Forelimb muscle (tissue), 1 donor: ENCODE data around the gene BCAT1. TPM values are rescaled to one million over a fixed set of nuclear protein-coding genes. Genes with fewer than 3 reads are reported as not detected.

Experiments
- DNase-seq: peaks from one replicate; pipeline ENCODE4 v3.0.0-alpha.2; 2013; ENCODE audit warnings: low read depth
- polyA plus RNA-seq: library from polyadenylated mRNA; unstranded; fragments of 120-200 nt; gene quantifications from one replicate; pipeline ENCODE4 v1.2.1, GENCODE V29; 2013; ENCODE audit not compliant: insufficient read length

The BCAT1 gene
- polyA plus RNA-seq: 51.0 TPM

- no peak for DNase-seq
These were observed at the start of gene BCAT1 for GRCh38 chr12:24948757-24949722. Gene BCAT1 (minus strand): TSS chr12:24949101. CDS start chr12:24948932, 169 bp downstream.

- DNase-seq: no peak
These were observed 49.2 kb upstream of the BCAT1 start for GRCh38 chr12:24997970-24998582.

GRCh38 chr12:24997496-24997895 lies 48.6 kb upstream of the BCAT1 start:
- DNase-seq: no peak

DNA sequence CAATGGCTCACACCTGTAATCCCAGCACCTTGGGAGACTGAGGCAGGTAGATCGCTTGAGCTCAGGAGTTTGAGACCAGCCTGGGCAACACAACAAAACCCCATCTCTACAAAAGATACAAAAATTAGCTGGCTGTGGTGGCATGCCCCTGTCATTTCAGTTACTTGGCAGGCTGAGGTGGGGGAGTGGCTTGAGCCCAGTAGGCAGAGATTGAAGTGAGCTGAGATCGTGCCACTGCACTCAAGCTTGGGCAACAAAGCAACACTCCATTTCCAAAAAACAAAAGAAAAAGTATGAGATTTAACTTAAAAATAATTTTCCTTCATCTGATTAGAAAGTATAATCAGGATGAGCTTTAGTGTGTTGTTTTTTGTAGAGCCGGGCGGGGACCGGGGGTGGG lies 47.9 kb upstream of the BCAT1 start:
- DNase-seq: no peak

DNA sequence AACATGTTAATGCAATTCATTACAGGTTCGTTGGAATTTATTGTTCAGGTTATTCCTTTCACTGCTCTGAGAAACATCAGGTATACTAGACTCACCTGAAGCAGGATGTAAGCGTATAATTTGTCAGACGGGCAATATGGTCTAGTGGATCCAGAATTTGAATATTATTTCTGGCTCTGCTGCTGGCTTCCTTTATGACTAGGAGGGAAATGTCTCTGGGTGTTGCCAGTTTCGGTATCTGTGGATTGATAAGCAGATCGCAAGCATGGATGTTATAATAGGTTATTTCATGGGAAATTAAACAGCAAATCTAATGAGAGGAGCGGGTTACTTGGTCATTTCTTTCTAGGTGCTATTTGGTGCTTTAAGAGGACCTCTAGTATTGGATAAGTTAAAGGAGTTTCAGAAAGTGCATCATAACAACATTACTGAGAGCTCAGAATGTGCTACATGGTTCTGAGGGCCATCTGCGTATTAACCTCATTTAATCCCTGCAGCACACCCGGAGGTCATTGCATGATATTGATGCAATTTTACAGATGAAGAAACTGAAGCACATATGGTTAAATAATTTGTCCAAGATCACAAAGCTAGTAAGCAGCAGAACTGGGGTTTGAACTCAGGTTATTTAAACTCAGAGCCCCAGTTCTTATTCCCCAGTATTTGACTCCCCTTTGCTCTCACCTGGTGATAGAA lies 47.3 kb upstream of the BCAT1 start:
- DNase-seq: no peak

DNA sequence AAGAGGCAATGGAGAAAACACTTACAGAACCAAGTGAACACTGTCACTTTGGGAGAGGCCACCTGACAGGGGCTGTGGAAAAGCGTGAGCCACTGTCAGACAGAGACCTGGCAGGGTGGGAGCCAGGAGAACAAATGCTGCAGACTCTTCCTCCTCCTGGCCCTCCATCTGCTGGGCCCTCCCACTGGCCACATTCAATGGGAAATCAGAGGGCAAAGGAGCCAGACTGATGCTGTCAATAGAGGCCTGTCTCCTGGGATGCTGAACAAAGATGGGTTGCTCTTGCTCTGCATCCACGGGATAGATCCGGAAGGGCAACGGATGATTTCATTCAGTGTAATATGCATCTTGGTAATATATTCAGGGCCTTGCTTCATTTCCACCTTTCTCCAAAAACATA lies 44.9 kb upstream of the BCAT1 start:
- no peak for DNase-seq

GRCh38 chr12:24991209-24992049 lies 42.5 kb upstream of the BCAT1 start:
- no peak for DNase-seq

DNA sequence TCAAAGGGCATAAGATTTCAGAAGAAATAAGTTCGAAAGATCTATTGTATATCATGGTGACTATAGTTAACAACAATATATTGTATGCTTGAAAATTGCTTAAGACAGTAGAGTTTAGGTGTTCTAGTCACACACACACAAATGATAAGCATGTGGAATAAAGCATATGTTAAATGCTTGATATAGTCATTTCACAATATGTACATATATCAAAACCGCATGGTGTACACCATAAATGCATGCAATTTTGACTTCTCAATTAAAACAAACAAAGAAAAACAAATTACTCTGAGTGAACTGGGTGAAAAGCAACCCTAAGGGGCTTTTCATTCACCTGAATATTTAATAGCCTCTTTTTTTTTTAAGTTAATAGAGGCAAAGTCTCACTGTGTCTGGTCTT lies 40.3 kb upstream of the BCAT1 start:
- no peak for DNase-seq

DNA sequence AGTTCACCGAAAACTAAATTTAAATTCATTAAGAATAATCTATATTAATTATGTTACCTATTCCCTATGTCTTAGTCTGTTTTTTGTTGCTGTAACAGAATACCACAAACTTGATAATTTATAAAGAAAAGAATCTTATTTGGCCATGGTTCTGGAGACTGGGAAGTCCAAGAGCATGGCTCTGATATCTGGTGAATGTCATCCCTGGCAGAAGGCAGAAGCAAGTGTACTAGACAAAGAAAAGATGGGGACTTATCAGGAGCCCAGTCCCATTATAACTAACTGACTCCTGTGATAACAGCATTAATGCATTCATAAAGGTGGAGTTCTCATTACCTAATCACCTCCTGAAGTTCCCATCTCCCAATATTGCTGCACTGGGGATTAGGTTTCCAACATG lies 33.3 kb upstream of the BCAT1 start:
- no peak for DNase-seq

- DNase-seq: no peak
These were observed 31.3 kb upstream of the BCAT1 start for GRCh38 chr12:24979976-24980730.

DNA sequence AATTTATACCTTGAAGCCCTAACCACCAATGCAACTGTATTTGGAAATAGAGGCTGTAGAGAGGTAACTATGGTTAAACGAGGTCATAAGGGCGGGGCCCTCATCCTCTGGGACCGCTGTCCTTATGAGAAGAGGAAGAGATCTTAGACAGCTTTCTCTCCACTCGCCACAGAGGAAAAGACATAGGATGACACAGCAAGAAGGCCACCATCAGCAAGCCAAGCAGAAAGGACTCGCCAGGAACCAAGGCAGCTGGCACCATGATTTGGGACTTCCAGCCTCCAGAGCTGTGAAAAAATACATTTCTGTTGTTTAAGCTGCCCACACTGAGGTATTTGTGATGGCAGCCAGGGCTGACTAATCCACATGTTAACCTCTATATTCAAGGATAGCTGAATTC lies 30.4 kb upstream of the BCAT1 start:
- DNase-seq: no peak

DNA sequence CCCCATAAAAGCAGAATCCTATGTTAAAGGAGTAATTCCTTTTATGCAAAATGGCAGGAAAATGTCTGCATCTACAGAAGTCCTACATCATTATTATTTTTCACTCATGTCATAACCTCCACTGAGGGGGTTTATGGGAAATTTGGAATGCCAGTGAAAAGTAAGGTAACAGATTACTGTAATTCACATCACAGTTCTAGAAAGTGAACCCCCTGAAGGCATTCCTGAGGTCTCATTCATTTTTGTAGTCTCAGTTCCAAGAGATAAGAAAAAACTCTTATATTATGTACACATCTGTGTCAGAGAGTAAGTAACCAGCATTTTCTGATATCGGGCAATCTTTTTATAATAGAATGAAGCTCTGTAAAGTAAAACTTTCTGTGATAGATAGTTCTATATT lies 28.8 kb upstream of the BCAT1 start:
- DNase-seq: no peak

GRCh38 chr12:24977060-24977459 lies 28.2 kb upstream of the BCAT1 start:
- no peak for DNase-seq

- no peak for DNase-seq
These were observed 26.5 kb upstream of the BCAT1 start for GRCh38 chr12:24975425-24975824.

DNA sequence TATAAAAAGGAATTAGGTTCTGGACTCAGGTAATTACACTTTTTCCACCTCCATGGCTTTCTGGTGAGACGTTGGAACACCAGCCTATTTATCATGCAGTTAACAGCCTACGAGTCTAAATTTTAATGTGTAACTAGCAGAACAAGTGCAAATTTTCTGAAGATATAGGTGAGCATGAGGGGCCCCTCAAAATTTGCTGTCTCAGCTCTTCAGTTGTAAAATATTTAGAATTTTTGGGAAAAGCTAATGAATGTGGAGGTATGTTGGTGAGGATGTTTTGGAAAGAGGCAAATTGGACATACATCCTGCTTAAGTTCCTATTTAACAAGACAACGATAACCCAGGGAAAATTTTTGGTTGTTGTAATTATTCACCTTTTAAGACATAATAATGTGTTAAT lies 25.3 kb upstream of the BCAT1 start:
- DNase-seq: no peak

GRCh38 chr12:24972078-24972477 lies 23.2 kb upstream of the BCAT1 start:
- no peak for DNase-seq

DNA sequence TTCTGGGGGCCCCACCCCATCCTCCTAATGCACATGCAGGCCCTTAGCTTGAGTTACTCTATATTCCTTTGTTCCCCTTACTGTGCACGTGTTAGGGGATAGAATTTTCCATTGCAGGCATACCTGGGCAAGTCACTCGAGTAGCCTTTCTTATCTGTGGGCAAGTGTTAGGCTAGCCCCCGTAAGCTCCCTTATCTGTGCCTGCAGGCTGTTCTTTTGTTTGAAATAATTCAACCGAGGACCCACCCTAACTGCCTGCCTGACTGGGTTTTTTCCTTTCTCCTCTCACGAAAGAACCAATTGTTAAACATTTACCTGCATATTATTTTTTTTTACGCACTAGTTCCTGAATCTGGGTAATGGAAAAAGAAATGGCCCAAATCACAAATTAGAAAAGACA lies 21.3 kb upstream of the BCAT1 start:
- DNase-seq: no peak

GRCh38 chr12:24966951-24967564 lies 18.2 kb upstream of the BCAT1 start:
- no peak for DNase-seq

DNA sequence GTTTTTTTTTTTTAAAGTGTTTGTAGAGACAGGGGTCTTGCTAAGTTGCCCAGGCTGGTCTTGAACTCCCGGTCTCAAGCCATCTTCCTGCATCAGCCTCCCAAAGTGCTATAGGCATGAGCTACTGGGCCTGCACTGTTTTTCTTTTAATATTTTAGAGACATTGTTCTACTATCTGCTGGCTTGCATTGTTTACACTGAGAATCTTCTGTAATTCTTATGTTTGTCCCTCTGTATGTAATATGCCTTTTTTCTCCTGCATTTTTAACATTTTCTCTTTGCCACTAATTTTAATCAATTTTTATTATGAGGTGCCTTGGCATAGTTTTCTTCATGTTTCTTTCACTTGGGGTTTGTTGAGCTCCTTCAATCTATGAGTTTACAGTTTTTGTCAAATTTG lies 15.4 kb upstream of the BCAT1 start:
- no peak for DNase-seq

GRCh38 chr12:24960222-24960855 lies 11.4 kb upstream of the BCAT1 start:
- DNase-seq: no peak
